Mesenteric fat pad (tissue), 1 donor: ENCODE data around the gene THSD7A. TPM values are rescaled to one million over a fixed set of nuclear protein-coding genes. Genes with fewer than 3 reads are reported as not detected.

Experiments
- DNase-seq: peaks from one replicate; pipeline ENCODE4 v3.0.0-alpha.2; 2020; ENCODE audit warnings: low spot score
- total RNA-seq: library from RNA; stranded (reverse); fragmentation: NEBNext Ultra II Directional; extraction: Animal tissue kit (Norgen Biotek cat#: 25700); gene quantifications from one replicate; pipeline ENCODE4 v1.2.1, GENCODE V29; 2021
- donor health status: DM: yes; HTN: yes; CAD: no.

THSD7A gene
- total RNA-seq, 1 donor from 2014 or later, result 6.0 TPM

DNA sequence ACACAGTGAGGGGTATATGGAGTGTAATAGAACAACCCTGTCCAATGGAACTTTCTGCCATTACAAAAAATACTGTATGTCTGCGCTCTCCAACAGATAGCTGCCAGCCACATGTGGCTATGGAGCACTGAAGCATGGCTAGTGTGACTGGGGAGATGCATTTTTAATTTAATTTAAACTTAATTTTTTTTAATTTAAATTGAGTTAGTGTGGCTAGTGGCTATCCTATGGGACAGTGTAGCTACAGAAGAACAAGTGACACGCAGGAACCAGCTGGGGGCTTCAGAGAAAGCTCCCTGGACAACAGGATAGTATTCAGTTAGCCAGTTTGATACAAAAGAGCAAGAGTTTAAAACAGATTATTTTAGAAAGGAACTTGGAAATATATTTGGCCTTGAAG, 408.0 kb downstream of the THSD7A start:
- DNase-seq, result no peak

DNA sequence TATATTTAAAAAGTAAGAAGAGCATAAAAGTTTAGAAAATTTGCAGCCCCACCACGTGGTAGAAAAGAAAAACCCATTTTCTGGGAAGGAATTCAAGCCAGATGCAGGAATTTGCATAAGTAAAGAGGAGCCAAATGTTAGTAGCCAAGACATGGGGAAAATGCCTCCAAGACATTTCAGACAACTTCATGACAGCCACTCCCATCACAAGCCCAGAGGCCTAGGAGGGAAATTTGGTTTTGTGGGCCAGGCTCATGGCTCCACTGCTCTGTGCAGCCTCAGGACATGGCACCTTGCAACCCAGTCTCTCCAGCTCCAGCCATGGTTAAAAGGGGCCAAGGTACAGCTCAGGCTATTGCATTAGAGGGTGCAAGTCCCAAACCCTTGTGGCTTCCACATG, 411.9 kb downstream of the THSD7A start:
- no peak for DNase-seq

DNA sequence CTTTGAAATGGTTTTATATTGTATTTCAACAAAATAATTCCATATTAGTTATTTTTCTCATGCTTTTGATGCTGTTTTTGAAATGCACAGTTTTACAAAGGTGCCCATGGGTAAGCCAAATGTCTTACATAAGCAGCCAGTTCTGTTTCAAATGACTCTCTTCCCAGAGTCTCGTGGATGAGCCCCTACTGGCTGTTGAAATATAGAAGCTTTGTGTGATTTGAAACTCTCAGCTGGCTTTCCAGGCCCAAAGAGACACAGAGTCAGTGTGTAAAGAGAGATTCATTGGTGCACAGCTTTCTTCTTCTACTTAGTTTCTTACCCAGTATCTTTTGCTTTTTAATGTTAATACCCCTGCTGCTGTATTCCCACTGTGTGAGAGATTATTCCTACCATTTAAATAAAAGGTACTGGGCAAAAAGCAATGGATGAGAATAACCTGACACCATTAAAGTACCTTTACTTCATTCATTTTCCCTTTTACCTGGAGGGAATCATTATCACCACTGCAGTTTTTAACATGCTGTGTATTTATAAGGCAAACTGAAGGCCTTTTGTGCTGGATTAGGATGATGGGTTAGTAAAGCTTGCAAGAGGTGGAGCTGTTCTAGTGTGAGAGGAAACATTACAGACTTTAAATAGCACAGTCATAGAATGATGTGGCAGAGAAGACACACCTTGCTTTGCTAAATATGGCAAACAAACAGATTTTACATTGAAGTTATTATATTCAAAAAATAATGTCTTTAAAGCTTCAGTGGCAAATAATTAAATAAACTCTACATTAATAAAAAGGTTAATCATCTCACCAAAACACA, 415.1 kb downstream of the THSD7A start:
- DNase-seq, result no peak

DNA sequence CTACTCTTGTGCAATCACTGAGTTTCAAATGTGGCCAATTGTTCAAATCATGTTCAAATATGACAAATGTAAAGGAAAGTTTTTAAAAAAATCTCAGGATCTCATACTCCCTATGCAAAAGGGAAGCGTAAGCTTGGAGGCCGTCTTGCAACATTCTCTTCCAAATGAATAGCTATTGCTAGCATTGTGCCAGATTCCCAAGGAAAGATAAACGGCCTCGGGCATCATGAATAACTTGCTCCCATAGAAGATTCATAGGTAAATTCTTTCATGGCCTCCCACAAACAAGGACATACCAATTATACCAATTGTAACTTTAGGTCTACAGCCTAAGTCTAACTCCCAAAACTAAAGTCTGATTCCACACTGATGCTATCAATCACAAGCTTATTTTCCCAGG, 416.9 kb downstream of the THSD7A start:
- no peak for DNase-seq

DNA sequence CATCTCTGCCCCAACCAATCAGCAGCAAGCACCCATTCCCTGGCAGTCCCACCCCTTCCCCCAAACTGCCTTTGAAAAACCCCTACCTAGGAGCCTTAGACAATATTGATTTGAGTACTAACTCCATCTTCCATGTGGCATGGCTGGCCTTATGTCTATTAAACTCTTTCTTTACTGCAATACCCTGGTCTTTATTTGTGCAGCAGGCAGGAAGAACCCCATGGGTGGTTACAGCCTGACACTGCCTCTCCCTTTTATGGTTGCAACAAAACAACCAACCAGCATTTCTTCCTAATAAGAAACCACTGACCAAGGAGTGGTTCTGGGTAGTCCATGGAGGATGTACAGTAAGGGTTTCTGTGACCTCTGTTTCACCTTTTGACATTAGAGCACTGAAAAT, 418.1 kb downstream of the THSD7A start:
- DNase-seq, result no peak

DNA sequence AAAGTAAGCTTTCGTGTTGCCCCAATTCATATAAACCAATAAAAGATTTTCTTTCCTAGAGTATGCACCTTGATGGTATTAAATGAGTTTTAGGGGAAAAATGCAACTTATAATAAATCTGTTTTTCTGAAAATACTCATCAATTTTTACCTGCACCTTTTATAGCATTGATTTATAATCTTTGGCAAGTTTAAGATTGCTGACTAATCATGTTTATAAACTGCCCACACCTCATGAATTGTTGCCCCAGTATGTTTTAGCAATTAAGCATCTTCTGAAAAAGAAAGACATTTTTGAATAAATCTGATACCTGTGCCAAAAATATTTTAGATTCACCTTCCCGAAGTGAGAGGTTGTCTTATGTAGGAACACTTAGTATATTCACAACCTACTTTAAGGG, 420.0 kb downstream of the THSD7A start:
- no peak for DNase-seq

DNA sequence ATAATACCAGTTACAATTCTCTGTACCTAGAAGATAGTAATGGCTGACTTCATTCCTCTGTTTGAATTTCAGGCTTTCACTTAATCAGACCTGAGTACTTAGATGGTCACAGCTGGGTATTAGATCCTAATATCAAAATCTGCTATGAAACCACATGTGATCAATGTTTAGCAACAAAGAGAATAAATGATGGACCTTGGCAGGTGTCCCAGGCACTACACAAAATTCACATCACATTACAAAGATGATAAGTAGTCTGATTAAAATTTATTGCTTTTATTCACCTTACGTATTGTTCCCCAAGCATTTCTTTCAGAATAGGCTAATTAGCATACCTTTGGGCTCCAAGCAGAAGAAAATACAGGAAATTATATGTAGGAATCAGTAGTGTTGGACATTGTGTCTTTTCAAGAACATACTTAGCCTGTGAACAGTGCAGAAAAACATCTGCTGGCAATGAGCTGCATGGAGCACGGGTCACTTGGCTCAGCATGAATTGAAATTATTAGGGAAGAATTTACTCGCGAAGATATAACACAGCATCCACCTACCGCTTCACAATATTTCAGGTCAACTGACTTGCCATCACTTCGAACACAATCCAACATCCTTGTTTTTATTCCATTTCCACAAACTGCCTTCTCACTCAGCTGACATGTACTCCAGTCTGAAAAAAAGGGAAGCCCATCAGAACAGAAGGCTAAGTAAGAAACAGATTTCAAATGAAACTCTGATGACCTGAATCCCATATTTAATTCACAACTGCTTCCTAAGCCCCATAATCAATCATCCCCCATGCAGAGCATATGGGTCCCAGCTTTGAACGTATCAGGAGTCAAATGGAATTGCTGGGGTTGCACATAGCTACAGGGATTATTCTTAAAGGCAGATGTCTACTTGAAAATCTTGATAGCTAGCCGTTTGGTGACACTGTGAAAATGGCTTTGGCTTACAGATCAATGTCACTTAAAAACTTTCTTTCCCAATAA, 421.0 kb downstream of the THSD7A start:
- no peak for DNase-seq

DNA sequence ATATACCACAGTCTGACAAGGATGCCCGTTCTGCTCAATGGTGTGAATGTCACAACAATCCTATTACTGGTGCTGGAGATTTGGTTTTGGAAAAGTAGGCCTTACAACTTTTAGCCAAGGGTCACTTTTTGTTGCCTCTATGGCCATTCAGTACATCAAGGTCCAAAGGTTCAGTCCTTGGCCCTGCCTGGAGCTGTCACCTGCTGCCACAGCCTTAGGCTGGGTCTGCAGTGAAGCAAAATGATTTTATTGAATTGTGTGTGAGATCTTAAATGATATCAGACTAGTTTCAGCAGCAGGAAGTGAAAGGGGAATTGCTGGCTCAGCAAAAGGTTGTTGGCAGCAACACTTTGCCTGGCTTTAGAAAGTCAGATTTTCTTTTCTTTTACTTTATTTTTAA, 427.6 kb downstream of the THSD7A start:
- DNase-seq, result no peak

DNA sequence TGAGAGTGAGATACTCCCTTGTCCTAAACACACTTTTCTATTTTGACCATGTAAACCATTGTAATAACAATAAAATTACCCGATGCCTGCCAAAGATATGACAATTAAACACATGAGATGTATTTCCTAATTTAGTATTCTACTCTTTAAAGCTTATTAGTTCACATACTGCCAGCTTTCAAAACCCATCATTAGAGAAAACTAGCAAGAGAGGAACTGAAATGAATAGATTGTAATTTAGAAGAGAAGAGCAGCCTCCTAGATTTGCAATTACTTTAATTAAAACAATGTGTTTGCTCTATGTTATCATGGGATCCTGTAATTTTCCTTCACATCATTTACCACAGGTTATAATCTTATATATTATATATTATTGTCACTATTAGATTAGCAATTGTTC, 428.2 kb downstream of the THSD7A start:
- DNase-seq, result no peak

DNA sequence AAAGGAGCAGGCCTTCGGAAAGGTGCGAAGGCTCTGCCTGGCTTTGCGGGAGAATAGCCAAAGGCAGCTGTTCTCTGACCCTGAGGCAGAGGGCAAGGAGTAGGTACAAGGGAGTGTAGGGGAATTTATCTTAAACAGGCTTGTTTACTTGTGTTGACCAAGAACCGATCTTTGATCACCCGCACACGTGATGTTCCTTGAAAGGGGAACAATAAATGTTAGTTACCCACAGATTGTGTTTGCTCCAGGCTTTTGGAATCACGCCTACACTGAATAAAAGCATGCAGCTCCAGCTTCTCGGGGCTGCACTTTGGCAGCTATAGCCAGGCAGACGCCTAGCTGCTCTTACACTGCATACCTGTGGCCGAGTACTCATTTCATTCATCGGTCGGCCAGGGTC, 437.6 kb downstream of the THSD7A start:
- no peak for DNase-seq

DNA sequence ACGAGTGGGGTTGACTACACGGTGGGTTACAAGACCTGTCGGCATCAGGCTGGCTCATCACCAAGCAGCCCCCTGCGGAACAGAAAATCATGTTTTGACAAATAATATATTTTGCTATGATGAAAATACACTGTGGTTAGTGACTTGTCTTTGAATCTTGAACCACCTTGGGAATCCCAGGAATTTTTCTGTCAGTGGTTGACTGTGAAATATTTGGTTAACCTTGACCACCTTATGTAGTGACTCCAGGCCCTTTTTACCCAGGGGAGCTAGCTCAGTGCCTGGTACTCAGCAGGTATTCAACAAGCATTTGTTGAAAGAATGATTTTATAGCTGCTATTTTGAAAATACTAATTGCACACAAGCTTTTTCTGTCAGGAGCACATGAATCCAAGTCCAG, 452.4 kb downstream of the THSD7A start:
- no peak for DNase-seq

DNA sequence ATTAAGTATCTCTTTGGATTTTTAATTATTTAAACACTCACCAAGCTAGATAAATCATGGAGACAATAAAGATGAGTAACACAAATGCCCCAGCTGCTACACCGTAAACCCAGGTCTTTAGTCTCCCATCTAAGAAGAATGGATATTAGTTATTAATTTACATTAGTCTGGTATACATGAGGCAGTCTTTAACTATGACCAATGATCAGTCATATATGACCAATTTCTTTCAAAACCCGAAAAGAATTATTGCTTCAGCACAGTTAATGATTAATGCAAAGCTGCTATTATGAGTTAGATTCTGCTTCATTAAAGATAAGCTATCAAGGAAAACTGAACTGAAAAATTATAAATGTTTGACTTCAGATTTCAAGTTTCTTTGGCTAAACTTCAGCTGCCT, 455.5 kb downstream of the THSD7A start:
- DNase-seq, result no peak

DNA sequence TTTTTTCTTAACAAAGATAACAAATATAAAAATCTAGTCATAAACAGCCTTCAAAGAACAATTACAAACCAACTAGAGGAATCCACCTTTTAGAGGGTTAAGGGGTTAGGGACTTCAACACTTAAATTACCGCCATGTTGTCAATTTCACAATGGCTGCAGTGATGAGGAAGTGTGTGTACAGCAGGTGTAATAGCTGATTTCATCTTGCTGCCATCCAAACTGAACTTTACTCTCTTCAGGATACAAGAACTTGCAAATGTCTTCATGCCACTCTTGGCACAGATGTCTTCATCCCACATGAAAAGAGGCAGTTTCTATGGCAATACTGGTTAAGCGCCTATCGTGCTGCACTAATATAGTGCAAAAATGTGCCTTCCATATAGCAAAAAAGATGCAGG, 457.4 kb downstream of the THSD7A start:
- no peak for DNase-seq

DNA sequence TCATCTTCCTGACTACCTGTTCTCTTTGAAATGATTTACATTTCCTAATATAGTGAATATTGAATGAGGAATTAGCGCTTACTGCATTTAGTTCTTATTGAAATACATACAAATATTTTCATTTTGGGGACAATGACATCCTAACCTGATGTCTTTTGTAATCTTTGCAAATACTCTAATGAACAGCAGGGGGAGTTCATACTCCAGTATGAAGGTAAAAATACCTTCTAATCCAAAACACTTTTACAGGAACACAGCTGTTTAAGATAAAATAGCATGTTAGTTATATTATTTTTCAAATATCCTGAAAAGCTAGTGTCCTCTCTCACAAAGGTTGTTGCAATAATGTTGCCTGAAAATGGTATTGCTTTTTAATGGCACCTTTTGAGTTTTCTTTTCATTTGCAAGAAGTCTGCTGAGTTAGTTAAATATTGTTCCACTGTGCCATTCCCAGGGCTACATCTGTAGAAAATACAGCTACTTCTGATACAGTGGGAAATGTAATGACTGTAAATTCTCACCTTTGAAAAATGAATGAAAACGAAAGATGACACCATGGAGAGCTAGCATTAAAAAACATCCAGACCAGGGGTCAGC, 458.4 kb downstream of the THSD7A start:
- DNase-seq, result no peak

DNA sequence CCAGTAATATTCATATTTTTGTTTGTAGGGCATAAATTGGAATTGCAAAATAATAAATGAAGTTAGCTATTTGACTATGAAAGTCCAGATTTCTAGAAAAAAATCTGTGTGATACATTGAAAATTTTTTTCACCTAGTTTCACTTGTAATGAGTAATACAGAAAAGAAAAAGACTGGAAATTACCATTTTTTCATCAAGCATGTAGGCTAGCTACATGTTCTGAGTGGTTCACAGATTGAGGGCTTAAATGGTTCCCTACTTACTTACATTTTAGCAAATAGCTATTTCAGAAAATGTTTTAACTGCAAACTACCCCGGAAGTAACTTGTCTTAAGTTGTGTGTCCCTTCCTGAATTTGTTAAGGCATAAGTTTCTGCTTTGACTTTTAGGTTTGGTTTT, 462.3 kb downstream of the THSD7A start:
- no peak for DNase-seq

DNA sequence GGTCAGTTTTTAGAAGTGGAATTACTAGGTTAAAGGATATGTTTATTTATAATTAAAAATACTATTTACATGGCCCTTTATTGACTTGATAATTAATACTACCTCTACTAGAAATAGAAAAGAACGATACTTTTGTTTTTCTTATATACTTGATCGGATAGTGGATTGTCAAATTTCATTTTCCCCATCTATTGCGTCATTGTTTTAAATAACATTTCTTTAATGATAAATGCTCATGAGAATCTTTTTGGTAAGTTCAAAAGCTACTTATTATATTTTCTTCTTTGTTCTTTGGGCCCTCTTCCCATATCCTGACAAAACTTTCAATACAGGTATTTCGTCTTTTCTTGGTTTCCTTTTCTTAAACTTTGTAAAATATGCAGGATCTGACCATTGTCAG, 465.9 kb downstream of the THSD7A start:
- no peak for DNase-seq

DNA sequence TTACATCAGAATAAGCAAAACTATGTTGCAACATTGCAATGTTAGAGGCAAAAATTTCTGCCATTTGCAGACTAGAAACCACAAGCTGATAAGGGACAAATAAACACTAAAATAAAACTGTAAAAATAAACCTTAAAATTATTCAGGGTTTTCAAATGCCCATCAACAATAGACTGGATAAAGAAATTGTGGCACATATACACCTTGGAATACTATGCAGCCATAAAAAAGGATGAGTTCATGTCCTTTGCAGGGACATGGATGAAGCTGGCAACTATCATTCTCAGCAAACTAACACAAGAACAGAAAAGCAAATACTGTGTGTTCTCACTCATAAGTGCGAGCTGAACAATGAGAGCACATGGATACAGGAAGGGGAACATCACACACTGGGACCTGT, 473.4 kb downstream of the THSD7A start:
- no peak for DNase-seq

DNA sequence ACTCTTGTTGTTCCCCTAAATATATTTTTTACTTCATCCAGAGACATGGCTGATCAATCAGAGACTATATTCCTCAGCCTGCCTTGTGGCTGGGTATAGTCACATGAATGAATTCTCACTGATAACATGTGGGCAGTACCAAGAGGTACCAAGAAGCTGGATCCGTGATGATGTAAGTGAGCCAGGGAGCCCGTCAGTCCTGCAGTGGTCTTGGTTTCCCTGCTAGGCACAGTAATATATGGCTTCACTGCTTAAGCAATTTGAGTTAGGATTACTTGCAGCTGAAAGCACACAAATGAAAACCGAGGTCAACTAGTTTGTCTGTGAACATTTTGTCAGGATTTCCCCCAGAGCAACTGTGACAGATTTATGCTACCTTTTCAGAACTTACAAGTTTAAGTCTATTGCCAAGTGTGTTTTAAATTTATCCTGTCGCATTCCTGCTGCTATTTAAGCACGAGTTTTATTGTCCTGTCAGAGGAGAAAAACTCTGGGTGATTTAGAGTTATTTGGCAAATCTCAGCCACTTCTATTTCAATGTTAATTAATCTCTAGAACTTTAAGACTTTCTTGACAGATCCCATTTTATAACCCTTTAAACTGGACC, 476.5 kb downstream of the THSD7A start:
- DNase-seq, result no peak

DNA sequence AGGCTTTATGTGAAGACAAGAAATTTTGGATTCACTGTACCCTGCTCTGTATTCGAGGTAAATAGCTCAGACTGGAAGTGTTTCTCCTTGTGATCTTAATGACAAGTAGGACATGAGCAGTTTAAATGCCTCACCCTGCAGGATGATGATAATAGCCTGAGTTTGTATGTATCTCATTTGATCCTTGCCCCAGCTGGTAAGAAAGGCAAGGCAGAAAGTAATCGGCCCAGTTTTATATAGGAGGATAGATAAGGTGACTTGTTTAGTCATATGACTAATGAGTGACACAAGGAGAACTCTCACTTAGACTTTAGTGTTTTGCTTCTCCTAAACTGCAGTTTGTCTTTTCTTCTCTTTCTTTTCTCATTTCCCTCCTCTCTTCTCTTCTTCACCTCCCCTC, 485.7 kb downstream of the THSD7A start:
- no peak for DNase-seq

DNA sequence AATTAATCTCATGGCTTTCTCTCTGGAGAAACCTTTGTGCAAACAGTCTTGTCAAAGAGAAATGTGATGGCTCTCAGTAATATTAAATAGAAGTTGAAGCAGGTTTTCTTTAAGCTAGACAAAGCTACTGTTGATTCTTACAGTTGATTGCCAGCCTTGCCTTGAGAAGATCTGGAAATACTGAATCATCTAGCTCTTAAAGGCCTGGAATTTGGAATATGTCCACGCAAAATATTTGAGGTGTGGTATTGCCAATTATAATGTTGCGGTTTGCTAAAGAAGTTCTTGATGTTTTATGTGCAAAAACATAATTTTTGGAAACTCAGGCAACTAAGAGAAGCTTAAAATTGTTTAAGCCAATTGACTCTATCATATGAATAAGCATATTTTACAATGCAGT, 486.4 kb downstream of the THSD7A start:
- DNase-seq, result no peak

DNA sequence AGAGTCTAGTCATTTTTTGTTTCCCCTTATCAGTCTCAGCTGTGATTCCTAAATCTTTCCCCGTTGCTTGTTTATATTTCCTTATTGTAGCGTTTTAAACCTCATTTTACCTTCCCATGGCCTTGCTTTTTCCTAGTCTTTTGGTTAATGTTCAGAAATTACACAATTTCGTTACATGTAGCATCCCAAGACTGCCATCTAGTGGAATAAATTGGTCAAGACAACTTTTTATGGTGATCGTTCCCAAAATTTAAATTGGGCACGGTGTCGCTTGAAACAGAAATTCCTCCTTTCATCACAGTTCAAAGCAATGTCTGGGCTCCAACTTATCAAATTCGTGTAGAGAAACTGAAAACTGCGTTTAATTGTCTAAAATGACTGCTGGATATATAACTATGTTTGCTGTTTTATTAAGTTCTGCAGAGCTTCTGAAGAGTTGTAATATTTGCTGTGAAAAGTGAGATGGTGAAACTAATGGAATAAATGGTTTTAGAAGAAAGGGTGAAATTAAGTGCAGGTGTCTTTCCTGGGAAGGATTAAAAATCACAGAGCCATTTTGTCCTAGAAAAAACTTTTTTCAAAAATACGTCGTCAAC, 488.1 kb downstream of the THSD7A start:
- DNase-seq, result no peak
